ENCODE measurements around the gene TBRG1.
A peak's percentile ranks its signal among the peaks of the same experiment; 100 is the strongest.
"Not testable (repeated sequence)": the region's sequence is repeated elsewhere in the genome, so short reads cannot be mapped to it uniquely, and the experiment has no call there.

TBRG1 gene

GRCh38 chr11:124602723-124603122 lies 19.9 kb upstream of the TBRG1 start:
- H3K27me3 Mint-ChIP-seq = peaks cover 32% of the 10 kb centered on the region
- H3K27ac Mint-ChIP-seq, ATAC-seq, H3K36me3 Mint-ChIP-seq, H3K9me3 Mint-ChIP-seq, H3K4me3 Mint-ChIP-seq, H3K4me1 Mint-ChIP-seq: not testable (repeated sequence)

- Mint-ChIP-seq H3K27ac (no peak overlapping the region), H3K27me3 (peaks cover 22% of the 10 kb centered on the region), H3K4me1 (no peaks in the 10 kb centered on the region), H3K36me3 (no peaks in the 10 kb centered on the region), H3K4me3 (no peak overlapping the region), H3K9me3 (no peaks in the 10 kb centered on the region)
- peak; percentile 41 for ATAC-seq
Measured at GRCh38 chr11:124605719-124606118, 16.9 kb upstream of the TBRG1 start.

- H3K36me3 Mint-ChIP-seq = no peaks in the 10 kb centered on the region
- no peak for ATAC-seq
- no peaks in the 10 kb centered on the region for H3K9me3 Mint-ChIP-seq
- H3K27ac Mint-ChIP-seq = no peak overlapping the region
- H3K4me3 Mint-ChIP-seq = no peak overlapping the region
- no peaks in the 10 kb centered on the region for H3K27me3 Mint-ChIP-seq
- H3K4me1 Mint-ChIP-seq = peaks cover 4% of the 10 kb centered on the region
Measured at GRCh38 chr11:124608147-124608546, 14.5 kb upstream of the TBRG1 start.

GRCh38 chr11:124610295-124610694 lies 12.4 kb upstream of the TBRG1 start:
- H3K4me1 Mint-ChIP-seq = peaks cover 4% of the 10 kb centered on the region
- H3K9me3 Mint-ChIP-seq = no peaks in the 10 kb centered on the region
- H3K27me3 Mint-ChIP-seq = peaks cover 8% of the 10 kb centered on the region
- no peak overlapping the region for H3K27ac Mint-ChIP-seq
- no peaks in the 10 kb centered on the region for H3K36me3 Mint-ChIP-seq
- ATAC-seq = no peak
- no peak overlapping the region for H3K4me3 Mint-ChIP-seq

GRCh38 chr11:124611064-124611463 lies 11.6 kb upstream of the TBRG1 start, which contains the start of gene PANX3:
PANX3 (plus strand) TSS chr11:124611428; CDS start chr11:124611557, 129 bp downstream.
- H3K4me3 Mint-ChIP-seq = no peak within 1 kb of the TSS
- H3K27me3 Mint-ChIP-seq = peaks cover 9% of the 10 kb centered on the region
- H3K4me1 Mint-ChIP-seq = peaks cover 4% of the 10 kb centered on the region
- no peaks in the 10 kb centered on the region for H3K36me3 Mint-ChIP-seq
- no peaks in the 10 kb centered on the region for H3K9me3 Mint-ChIP-seq
- H3K27ac Mint-ChIP-seq = no peak within 1 kb of the TSS
- ATAC-seq = no peak

- H3K27ac Mint-ChIP-seq = no peak overlapping the region
- no peak for ATAC-seq
- H3K27me3 Mint-ChIP-seq = peaks cover 15% of the 10 kb centered on the region
- H3K4me3 Mint-ChIP-seq = no peak overlapping the region
- H3K4me1 Mint-ChIP-seq = peaks cover 4% of the 10 kb centered on the region
- H3K9me3 Mint-ChIP-seq = no peaks in the 10 kb centered on the region
- no peaks in the 10 kb centered on the region for H3K36me3 Mint-ChIP-seq
Measured at GRCh38 chr11:124612045-124612444, 10.6 kb upstream of the TBRG1 start.

GRCh38 chr11:124612567-124613246 lies 10.0 kb upstream of the TBRG1 start:
- Mint-ChIP-seq H3K4me1 (peaks cover 4% of the 10 kb centered on the region), H3K9me3 (no peaks in the 10 kb centered on the region), H3K27me3 (peaks cover 21% of the 10 kb centered on the region), H3K36me3 (no peaks in the 10 kb centered on the region), H3K4me3 (no peak overlapping the region), H3K27ac (no peak overlapping the region)
- ATAC-seq = no peak

GRCh38 chr11:124618863-124619262 lies 3.8 kb upstream of the TBRG1 start:
- Mint-ChIP-seq H3K4me3 (no peak overlapping the region), H3K36me3 (no peaks in the 10 kb centered on the region), H3K27ac (no peak overlapping the region), H3K9me3 (no peaks in the 10 kb centered on the region), H3K4me1 (peaks cover 6% of the 10 kb centered on the region), H3K27me3 (peaks cover 44% of the 10 kb centered on the region)
- no peak for ATAC-seq

- no peak for ATAC-seq
- H3K27me3 Mint-ChIP-seq = peaks cover 10% of the 10 kb centered on the region
- no peaks in the 10 kb centered on the region for H3K9me3 Mint-ChIP-seq
- H3K36me3 Mint-ChIP-seq = peaks cover 28% of the 10 kb centered on the region
- peaks cover 18% of the 10 kb centered on the region for H3K4me1 Mint-ChIP-seq
- peak overlapping the region; percentile 89 for H3K4me3 Mint-ChIP-seq
- peak overlapping the region; percentile 93 for H3K27ac Mint-ChIP-seq
Measured at GRCh38 chr11:124623861-124624525, 1.3 kb downstream of the TBRG1 start.

GRCh38 chr11:124625504-124626168 lies 3.0 kb downstream of the TBRG1 start:
- Mint-ChIP-seq H3K4me3 (no peak overlapping the region), H3K9me3 (no peaks in the 10 kb centered on the region), H3K27ac (no peak overlapping the region), H3K36me3 (peaks cover 37% of the 10 kb centered on the region), H3K4me1 (peaks cover 18% of the 10 kb centered on the region), H3K27me3 (no peaks in the 10 kb centered on the region)
- no peak for ATAC-seq

GRCh38 chr11:124627546-124627945 lies 4.9 kb downstream of the TBRG1 start:
- Mint-ChIP-seq H3K36me3 (peaks cover 48% of the 10 kb centered on the region), H3K27me3 (no peaks in the 10 kb centered on the region), H3K27ac (no peak overlapping the region), H3K4me3 (no peak overlapping the region), H3K4me1 (peaks cover 18% of the 10 kb centered on the region), H3K9me3 (no peaks in the 10 kb centered on the region)
- no peak for ATAC-seq

- Mint-ChIP-seq H3K4me3 (no peak overlapping the region), H3K27me3 (no peaks in the 10 kb centered on the region), H3K4me1 (peaks cover 7% of the 10 kb centered on the region), H3K36me3 (peaks cover 65% of the 10 kb centered on the region), H3K9me3 (no peaks in the 10 kb centered on the region), H3K27ac (no peak overlapping the region)
- ATAC-seq = no peak
Measured at GRCh38 chr11:124629961-124630360, 7.3 kb downstream of the TBRG1 start.

GRCh38 chr11:124633355-124633754 lies 10.7 kb downstream of the TBRG1 start:
- Mint-ChIP-seq H3K27ac (no peak overlapping the region), H3K36me3 (peaks cover 63% of the 10 kb centered on the region), H3K4me1 (no peaks in the 10 kb centered on the region), H3K27me3 (no peaks in the 10 kb centered on the region), H3K9me3 (no peaks in the 10 kb centered on the region), H3K4me3 (no peak overlapping the region)
- no peak for ATAC-seq

GRCh38 chr11:124635932-124636331 lies 13.3 kb downstream of the TBRG1 start:
- Mint-ChIP-seq H3K4me1 (no peaks in the 10 kb centered on the region), H3K27ac (no peak overlapping the region), H3K27me3 (no peaks in the 10 kb centered on the region), H3K36me3 (peaks cover 50% of the 10 kb centered on the region), H3K4me3 (no peak overlapping the region), H3K9me3 (no peaks in the 10 kb centered on the region)
- no peak for ATAC-seq

GRCh38 chr11:124638500-124638899 lies 15.8 kb downstream of the TBRG1 start:
- Mint-ChIP-seq H3K27me3 (no peaks in the 10 kb centered on the region), H3K4me3 (no peak overlapping the region), H3K9me3 (no peaks in the 10 kb centered on the region), H3K27ac (no peak overlapping the region), H3K4me1 (no peaks in the 10 kb centered on the region), H3K36me3 (peaks cover 32% of the 10 kb centered on the region)
- ATAC-seq = no peak

- Mint-ChIP-seq H3K27me3 (no peaks in the 10 kb centered on the region), H3K9me3 (no peaks in the 10 kb centered on the region), H3K36me3 (peaks cover 25% of the 10 kb centered on the region), H3K4me3 (no peak overlapping the region), H3K4me1 (no peaks in the 10 kb centered on the region), H3K27ac (no peak overlapping the region)
- no peak for ATAC-seq
Measured at GRCh38 chr11:124639186-124639585, 16.5 kb downstream of the TBRG1 start.
